PC-9 (cell line): ENCODE data around the gene MAN2C1.

Source experiments
- CTCF ChIP-seq: fragments of 200-600 bp; sonication (generic); conservative IDR thresholded peaks from 2 replicates; pipeline ENCODE4 v1.6.1; 2017; ENCODE audit warnings: mixed run types, antibody characterized with exemption, mild to moderate bottlenecking, moderate library complexity
- EZH2 ChIP-seq: fragments of 200-600 bp; sonication (generic); IDR thresholded peaks from 2 replicates; pipeline ENCODE4 v1.8.0; 2017; ENCODE audit warnings: antibody characterized with exemption, low read depth

GRCh38 chr15:75314552-75315290, 53.7 kb downstream of the MAN2C1 start:
- TF ChIP-seq CTCF, result no peak
- no peak for TF ChIP-seq EZH2
